ENCODE data around the gene DNAJC2. TPM values are rescaled to one million over a fixed set of nuclear protein-coding genes. Genes with fewer than 3 reads are reported as not detected.
"Not testable (repeated sequence)": the region's sequence is repeated elsewhere in the genome, so short reads cannot be mapped to it uniquely, and the experiment has no call there.

Gene DNAJC2
- polyA plus RNA-seq, 3 donors, result 47.7 to 60.1 (median 52.7) TPM

DNA sequence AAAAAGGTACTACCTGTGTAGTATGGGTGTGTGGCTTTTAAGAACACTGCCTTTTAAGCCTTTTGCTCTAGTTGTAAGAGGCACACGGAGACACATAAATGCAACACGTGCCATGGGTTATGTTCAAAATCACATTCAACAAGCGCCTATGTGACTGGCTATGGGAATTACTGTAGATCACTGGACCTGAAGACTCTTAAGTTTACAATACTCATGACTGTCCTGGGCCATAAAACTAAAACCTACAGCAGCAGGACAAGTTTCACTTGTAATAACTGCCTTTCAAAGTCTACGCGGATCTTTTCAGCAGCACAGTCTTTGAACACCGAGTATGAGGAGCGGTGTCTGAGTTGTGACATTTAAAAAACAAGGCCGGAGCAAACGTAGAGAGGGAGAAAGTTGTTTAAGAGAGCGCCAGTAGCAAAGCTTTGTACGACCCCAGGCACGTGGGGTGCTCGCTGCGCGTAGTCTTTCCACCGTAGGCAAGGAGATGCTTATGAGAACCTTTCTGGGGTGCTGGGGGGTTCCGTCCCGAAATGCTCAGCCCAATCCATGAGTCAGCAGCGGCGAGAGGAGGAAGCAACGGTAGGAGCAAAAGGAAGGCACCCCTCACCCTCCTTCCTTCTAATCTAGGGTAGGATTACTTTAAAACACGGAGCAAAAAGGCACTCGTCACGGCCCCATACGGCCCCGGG is 662 bp downstream of the DNAJC2 start:
- DNase-seq (ENCODE audit: low read depth in 3 of 3, low spot score in 2 of 3), result peak; percentile 23 to 27 (median 25)

DNA sequence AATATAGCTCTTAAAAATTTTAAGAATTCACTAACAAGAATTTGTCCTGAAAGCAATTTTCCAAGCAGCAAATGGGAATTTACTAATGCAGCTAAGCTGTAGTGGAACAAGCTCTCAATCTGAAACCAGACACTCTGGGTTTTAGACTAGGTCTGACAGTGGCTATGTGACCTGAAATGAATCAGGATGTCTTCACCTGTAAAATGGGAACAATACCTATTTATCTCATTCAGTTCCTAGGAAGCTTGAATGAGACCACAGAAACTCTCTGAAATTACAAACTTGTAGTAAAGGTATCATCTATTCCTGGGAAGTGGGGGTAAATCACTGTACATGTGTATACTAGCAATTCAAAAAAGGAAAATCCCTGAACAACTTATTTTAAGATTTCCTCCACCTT is 1.2 kb downstream of the DNAJC2 start:
- no peak for DNase-seq (ENCODE audit: low read depth in 3 of 3, low spot score in 2 of 3)

DNA sequence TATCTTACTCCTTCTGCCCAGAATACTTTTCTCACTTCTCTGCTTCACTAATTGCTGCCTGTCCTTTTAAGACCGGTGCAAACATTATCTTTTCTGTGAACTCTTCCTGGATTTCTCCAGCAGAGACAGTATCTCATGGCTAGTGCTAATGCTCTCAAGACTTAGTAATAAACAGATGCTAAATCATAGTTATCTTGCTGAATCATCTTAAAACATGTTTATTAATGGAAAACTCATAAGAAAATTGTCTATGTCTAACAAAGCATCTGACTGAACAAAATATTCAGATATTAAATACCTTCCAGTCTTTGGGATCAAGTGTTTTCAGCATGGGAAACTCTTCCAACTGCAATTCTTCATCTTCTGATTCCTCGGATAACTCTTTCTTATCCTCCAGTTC is 3.1 kb downstream of the DNAJC2 start:
- DNase-seq (ENCODE audit: low read depth in 3 of 3, low spot score in 2 of 3), result no peak

DNA sequence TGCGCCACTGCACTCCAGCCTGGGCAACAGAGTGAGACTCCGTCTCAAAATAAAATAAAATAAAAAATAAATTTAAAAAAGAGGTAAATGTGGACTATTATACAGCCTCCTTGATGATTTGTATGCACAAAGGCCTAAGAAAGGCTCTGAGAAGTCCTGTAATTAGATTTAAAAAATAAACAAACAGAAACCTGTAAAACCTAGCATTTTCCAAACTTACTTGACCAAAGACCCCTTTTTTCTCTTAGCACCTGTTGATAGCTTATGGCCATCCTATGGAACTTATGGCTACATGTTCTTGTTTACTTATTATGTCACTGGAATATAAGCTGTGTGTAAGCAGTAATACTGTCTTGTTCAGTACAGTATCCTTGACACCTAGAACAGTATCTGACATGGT is 5.7 kb downstream of the DNAJC2 start:
- DNase-seq (ENCODE audit: low read depth in 3 of 3, low spot score in 2 of 3), result no peak

DNA sequence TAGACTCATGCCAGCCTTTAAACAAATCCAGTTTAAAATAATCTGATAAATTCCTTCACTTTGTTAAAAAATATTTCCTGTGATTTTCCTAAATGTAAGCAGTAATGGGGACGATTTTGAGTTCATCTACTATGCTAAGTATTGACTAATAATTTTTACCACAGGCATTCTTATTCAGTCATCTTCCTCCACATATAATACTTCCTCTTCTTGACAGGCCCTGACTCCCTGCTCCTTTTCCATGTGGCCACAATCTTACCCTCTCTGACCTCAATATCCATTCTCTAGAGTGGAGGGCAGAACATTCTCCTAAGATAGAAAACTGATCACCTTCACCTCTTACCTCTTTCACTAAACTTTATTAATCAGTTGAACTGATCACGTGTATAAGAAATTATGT is 7.8 kb downstream of the DNAJC2 start:
- no peak for DNase-seq (ENCODE audit: low read depth in 3 of 3, low spot score in 2 of 3)

DNA sequence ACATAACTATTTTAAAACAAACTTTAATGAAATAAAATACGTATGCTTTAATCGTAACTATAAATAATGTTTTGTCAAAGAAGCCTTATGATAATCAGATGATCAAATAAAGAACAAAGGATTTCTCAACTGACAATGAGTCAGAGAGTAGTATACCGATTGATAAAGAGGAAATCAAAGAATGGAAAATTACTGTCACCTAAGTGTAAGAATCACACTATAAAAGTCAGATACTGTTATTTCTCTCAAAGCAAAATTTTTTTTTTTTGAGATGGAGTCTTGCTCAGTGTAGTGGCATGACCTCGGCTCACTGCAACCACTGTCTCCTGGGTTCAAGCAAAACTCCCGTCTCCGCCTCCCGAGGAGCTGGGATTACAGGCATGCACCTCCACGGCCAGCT is 18.8 kb downstream of the DNAJC2 start:
- DNase-seq (ENCODE audit: low read depth in 3 of 3, low spot score in 2 of 3), result no peak

DNA sequence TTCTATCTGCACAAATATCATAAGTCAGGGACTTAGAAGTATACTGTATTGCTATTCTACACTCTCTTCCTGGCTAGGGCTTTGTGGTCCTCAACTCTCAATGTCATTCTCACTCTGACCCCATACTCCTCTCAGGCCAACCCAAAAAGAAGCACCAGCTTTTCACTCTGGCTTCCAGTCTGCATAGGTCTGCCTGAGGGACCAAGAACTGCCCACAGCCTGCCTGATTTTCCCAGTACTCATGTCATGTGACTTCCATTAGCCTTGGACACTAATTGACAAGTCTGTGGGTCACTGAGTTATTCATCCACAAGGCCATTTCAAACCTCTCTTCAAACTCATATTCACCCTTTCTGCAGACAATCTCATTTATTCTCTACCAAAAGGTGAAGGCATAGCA is 27.6 kb downstream of the DNAJC2 start:
- DNase-seq (ENCODE audit: low read depth in 3 of 3, low spot score in 2 of 3), result no peak

DNA sequence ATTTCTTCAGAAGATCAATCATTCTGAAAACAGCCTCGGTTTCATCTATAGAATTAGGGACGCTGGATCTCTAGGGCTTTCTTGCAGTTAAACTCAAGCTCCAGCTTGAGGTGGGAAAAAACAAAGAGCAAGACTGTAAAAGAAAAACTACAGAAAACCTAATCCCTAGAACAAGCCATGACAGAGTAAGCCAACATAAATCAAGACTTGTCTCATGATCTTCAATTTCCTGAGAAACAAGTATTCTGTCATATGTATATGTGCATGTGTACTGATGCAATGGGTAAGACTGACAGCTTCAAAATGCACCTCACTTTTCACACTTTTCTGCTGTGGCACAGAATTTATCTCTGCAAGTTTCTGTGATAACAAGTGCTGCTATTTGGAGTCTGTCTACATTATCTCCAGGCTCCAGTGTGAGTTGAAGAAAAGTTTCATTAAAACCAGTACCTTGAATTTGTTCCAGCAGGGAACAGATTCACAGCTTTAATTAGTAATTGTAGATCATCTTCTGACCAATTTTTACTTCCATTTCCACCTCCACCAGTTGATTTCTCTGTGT is 28.1 kb downstream of the DNAJC2 start:
- DNase-seq (ENCODE audit: low read depth in 3 of 3, low spot score in 2 of 3), result no peak

DNA sequence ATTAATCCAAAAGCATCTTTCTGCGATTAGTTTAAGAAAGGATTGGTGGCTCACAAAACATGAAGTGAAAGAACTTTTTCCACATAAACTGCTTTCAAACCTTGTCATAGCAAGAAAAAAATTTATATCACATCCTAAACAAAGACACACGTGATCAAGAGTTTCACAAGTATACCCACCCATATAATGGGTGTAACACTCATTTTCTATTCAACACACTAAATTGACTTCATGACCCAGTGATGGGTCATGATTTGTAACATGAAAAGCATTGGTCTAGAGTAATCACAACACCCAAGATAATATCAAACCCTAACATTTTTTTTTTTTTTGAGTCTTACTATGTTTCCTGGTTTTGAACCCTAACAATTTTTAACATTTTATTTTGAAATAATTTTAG is 29.7 kb downstream of the DNAJC2 start:
- DNase-seq (ENCODE audit: low read depth in 3 of 3, low spot score in 2 of 3), result no peak

DNA sequence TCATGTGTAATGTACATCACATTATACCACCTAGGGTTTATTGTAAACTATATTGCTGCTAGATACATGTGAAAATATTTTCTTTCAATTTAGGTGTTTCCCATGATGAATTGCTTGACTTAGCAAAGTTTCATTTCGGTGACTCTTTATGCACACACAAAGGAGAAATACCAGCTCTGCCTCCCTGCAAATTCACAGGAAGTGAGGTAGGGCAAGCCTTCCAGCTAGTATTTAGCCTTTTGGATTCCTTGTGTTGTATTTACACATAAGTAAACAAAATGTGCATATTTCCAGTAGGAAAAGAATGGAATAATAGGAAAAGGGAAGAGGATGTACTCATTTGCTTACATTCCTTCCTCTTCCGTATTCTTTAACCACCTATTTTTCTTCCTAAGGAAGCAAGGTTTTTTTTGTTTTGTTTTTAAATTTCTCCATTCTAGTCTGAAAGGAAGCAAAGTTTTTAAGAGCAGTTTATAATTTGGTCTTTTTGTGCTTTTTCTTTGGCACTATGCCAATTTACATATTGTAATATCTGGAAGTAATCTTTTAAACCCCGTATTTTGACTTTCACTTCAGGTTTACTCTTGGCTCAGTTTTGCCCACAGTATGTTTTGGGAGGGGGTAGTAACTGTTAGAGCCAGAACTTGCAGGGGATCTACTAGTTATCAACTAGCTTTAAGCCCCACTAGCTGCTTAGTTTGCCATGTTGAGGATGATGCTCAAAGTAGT is 36.9 kb downstream of the DNAJC2 start:
- DNase-seq (ENCODE audit: low read depth in 3 of 3, low spot score in 2 of 3), result no peak

DNA sequence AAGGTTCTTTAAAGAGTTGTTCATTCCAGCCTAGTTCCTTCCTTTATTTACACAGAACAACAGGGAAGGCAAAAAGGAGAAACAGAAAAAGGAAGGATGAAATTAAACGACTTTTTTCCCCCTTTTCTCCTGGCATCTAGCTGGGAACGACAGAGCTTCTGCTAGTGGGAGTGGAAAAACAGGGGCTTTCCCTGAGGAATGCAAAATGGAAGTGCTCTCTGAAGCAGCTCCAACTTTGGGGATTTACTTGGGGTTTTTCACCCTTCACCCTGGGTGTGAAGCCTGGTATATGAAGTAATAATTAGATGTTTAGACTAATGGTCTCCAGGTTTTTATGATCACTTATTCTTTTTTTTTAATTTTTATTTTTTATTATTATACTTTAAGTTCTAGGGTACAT is 43.1 kb downstream of the DNAJC2 start:
- no peak for DNase-seq (ENCODE audit: low read depth in 3 of 3, low spot score in 2 of 3)

DNA sequence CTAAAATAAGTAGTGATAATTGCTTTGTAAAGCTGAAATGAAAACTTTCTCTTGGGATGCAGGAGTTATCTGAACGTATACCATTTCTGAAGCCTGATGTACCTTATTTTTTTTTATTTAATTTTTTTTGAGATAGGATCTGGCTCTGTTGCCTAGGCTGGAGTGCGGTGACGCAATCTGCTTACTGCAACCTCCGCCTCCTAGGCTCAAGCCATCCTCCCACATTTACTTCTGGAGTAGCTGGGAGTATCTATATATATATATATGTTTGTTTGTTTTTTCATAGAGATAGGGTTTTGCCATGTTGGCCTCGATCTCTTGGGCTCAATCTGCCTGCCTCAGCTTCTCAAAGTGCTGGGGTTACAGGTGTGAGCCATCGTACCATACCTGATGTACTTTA is 44.9 kb downstream of the DNAJC2 start:
- DNase-seq (ENCODE audit: low read depth in 3 of 3, low spot score in 2 of 3), result no peak

DNA sequence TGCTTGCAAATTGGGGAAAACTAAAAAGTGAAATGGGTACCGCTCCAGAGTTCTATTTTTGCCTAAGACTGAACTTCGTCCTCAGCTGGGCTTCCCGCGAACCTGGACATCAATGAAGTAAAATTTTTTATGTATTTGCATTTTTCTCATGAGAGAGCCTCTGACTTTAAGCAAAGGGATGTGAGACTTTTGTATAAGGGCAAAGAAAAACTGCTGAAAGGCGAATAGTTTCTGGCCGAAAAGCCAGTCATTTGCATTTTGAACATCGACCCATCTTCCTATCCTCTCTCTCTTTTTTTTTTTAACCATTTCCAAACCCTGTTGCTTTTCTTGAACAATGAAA is 46.8 kb downstream of the DNAJC2 start:
- DNase-seq (ENCODE audit: low read depth in 3 of 3, low spot score in 2 of 3), result no peak

DNA sequence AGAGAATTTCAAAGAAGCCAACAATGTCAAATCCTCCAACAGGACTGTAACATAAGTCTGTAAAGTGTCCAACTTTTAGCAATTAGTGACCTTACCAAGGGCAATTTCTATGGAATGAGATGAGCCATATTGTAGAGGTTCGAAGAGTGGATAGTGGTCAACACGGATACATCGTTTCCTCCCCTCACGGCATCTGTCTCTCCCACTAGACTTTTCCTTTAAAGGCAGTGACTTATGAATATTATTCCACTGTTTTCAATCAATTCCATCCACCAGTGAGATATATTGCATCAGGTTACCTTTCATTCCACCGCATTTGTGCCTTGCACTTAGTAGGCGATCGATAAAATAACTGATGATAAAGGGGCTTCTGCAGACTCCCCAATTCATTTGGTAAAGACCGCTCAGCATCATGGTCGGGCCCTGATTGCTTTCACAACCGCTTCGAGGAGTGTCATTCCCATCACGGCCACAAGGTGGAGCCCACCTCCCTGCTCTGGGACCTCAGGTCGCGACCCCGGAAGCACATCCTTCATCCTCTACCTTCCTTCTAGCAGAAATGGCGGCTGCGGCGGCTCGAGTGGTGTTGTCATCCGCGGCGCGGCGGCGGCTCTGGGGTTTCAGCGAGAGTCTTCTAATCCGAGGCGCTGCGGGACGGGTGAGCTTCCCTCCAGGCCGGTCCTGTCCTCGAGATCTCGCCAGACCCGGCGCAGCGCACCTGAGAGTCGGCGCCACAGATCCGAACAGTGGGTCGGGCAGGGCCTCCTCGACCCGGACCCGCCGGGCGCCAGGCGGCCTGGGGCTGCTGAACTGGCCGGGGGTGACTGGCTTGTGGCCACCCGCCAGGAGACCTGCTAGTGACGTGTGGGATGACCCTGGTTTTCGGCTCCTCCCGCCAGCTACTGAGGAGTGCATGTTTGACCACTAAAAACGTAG is 47.4 kb downstream of the DNAJC2 start, which contains the start of gene PMPCB:
TSS of gene PMPCB (plus strand) at position 535 of the 936 bp plus-strand sequence. CDS start at position 560, 25 bp downstream.
- DNase-seq (ENCODE audit: low read depth in 3 of 3, low spot score in 2 of 3), result peak; percentile 83 to 87 (median 83)

DNA sequence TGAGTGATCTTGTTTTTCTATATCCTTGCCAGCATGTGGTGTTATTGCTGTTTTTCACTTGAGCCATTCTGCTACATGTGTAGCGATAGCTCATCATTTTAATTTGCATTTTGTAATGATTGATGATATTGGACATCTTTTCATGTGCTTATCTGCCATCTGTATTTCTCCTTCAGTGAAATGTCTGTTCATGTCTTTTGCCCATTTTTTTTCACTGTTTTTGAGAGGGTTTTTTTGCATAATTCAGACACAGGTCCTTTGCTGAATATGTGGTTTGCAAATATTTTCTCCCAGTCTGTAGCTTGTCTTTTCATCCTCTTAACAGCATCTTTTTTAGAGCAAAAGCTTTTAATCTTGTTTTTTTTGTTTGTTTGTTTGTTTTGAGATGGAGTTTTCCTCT is 51.0 kb downstream of the DNAJC2 start:
- DNase-seq (ENCODE audit: low read depth in 3 of 3, low spot score in 2 of 3), result no peak

DNA sequence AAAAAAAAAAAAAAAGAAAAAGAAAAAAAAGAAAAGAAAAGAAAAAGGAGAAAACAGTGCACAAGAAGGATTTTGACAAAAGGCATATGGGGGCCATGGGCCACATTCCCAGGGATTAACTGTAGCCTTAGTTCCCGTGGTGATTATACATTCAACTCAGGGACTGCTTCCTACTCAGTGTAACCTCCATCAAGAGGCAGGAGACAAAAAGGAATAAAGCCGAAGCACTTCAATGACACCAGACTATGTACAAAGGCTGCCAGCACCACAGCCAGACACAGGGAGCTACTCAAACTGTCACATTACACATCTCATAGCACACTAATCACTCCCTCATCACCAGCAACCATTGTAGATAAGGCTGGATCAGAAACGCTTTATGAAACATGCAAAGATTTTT is 52.4 kb downstream of the DNAJC2 start:
- no peak for DNase-seq (ENCODE audit: low read depth in 3 of 3, low spot score in 2 of 3)

DNA sequence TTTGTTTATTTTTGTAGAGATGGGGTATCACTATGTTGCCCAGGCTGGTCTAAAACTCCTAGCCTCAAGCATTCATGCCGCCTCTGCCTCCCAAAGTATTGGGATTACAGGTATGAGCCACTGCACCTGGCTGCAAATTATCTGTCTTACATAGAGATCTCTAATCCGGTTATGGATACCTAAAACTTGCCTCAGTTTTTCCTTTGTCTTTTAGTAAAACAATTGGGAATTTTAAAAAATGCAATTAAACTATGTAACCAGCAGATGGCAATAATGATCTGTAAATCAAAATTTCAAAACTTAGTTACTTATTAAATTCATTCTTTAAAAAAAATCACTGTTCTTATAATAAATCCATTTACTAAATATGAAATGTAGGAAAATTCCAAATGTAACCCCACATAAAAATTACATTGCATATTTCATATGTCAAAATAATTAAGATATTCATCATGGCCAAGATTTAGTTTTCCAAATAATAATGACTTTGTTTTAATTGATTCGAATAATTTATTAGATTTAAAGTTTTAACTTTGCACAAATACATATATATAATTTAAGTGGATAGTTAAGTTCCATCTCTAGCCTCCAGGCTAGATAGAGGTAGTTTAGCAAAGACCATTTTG is 61.7 kb downstream of the DNAJC2 start:
- not testable (repeated sequence) for DNase-seq (ENCODE audit: low read depth in 3 of 3, low spot score in 2 of 3)

DNA sequence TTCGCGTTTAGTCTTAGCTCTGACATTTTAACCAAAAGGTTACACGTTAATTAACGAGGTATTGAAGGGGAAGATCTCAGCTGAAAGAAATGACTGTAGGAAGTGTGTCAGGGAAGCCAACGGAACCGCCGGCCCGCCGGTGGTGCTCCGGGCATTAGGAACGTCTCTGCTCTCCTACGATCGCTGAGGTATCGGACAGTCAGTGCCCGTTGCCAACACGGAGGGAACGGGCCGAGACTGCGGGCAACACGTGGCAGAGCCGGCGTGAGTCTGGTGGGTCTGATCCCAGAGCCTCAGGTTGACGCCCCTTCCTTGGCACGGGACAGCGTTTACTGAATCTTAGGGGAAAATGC is 63.8 kb downstream of the DNAJC2 start:
- DNase-seq (ENCODE audit: low read depth in 3 of 3, low spot score in 2 of 3), result not testable (repeated sequence)

DNA sequence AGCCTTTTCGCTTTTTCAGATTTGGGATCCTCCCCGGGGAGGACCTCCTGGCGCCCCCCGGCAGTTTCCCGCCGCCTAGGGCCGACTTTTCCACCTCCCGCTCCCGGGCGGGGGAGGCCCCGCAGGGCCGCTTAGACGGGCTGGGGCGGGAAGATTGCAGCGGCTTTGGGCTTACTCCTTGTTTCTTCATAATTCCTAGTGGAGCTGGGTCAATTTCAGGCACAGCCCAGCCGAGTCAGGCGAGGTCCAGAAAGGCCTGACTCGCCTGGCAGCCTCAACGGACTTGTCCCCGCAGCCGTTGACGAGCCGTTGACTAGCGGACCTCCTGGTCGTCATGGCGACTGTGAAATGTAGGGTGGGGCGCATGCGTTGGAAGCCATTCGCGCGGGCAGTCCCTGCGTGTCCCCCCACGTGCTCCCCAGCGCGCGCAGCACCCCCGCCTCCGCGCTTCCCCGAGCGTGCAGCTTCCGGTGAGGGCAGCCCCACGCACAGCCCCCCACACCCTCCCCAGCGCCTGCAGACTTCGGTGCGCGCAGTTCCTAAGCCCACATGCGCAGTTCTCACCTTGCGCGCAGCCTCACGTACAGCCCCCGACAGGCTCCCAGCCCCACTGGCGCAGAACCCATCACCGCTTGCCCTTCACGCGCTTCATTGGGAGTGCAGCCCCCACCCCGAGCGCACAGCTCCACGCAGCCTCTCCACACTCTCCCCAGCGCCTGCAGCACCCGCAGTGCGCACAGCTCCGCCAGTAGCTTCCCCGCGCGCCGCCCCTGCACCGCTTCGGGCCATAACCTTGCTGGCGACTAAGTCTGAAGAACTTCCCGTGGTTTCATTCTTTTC is 64.4 kb downstream of the DNAJC2 start:
- not testable (repeated sequence) for DNase-seq (ENCODE audit: low read depth in 3 of 3, low spot score in 2 of 3)

DNA sequence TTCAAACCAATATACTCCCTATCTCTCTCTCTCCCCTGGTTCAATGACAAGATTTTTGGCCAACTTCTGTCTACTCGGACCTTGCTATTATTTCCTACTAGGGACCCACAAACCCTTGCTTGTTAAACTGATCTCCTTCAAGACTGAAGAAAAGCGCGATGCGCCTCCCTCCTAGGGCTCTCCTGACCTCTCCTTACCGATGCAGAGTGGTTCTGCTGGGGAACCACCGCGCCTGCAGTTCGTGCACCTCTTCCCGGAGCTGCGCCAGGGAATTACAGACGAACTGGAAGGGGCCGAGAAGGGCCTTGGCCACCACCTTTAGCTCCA is 65.0 kb downstream of the DNAJC2 start:
- DNase-seq (ENCODE audit: low read depth in 3 of 3, low spot score in 2 of 3), result not testable (repeated sequence)

Data from right renal cortex interstitium (tissue), 3 donors.